Hepatic stellate cell (primary cell): ENCODE results near the gene ICAM2.
"Not testable (repeated sequence)": the region's sequence is repeated elsewhere in the genome, so short reads cannot be mapped to it uniquely, and the experiment has no call there.

Experiments used
- DNase-seq: peaks from one replicate; pipeline ENCODE4 v3.0.0; 2011; ENCODE audit warnings: low spot score

Gene ICAM2

GRCh38 chr17:64009571-64010402 is 10.6 kb downstream of the ICAM2 start:
- DNase-seq, result no peak

- no peak for DNase-seq
Observed at GRCh38 chr17:64008830-64009229, 11.6 kb downstream of the ICAM2 start.

DNA sequence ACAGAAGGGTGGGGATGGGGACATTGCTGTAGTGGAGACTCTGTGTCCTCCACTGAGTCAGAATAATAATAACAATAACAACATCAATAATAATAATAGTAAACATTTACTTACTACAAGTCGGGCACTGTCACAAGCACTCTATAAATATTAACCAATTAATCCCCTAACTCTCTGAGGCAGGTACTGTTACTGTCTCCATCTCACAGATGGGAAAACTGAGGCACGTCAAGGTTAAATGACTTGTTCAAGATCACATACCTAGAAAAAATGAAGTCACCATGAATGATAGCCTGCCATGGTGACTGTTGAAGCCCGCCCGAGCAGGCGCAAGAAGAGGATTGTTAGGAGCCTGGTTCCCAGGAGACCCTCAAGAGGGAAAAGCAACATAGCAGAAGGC is 12.1 kb downstream of the ICAM2 start:
- no peak for DNase-seq

DNA sequence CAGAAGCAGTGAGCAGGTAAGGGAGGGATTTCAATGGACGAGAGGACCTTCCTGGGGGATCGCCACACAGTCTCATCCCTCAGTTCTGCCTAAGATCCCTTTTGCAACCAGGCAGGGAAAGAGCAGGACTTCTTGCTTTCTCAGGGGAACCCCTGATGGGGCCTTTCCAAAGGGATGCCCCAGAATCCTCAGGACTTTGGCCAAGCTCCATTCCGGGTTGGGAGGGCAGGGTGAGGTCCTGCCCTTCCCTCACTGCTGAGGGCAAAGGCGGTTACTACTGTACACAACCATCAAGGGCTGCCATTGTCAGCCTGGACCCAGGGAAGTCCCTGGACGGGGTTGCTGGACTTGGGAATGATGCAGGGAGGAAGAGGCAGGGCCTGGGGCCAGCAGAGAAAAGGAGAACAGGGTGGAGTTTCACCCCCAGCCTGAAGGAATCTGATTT is 12.6 kb downstream of the ICAM2 start:
- no peak for DNase-seq

GRCh38 chr17:64007089-64007837 is 13.2 kb downstream of the ICAM2 start:
- not testable (repeated sequence) for DNase-seq

- DNase-seq, result peak; percentile 88
Observed at GRCh38 chr17:64006361-64007088, 13.9 kb downstream of the ICAM2 start.

- no peak for DNase-seq
Observed at GRCh38 chr17:64005734-64006167, 14.7 kb downstream of the ICAM2 start.

DNA sequence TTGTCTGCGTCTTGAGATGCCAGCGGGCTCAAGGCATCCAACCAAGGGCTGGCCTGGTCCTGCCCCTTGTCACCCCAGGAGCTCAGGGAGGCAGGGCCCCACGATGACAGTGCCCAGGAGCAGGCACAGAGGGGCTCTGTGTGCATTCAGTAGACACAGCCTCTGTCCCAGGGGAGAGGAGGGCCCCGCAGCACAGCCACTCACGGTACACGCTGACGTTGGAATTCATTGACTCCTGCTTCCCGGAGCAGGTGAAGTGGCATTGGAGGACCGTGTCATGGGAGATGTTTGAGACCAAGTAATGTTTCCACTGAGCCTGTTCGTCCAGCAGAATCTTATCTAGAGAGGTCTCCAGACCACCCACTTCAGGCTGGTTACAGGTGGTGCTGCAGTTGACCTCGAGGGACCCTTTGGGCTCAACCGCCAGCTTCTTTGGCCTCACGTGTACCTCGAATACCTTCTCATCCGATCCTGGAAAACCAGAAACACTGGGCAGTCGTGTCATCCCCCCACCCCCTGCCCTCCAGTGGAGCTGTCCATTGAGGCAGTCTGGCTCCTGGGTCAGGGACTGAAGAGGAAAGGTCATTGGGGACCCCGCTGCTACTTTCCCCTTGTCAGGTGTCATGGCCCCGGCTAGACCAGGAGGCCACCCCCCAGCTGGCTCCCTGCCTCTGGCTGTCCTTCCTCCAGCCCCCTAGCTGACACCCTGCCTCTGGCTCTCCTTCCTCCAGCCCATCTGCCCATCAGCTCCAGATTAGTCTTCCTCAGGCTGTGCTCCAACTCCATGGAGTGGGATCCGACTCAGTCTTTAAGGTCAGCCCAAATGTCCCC is 15.3 kb downstream of the ICAM2 start:
- DNase-seq, result no peak

- DNase-seq, result no peak
Observed at GRCh38 chr17:64004218-64004770, 16.1 kb downstream of the ICAM2 start.

DNA sequence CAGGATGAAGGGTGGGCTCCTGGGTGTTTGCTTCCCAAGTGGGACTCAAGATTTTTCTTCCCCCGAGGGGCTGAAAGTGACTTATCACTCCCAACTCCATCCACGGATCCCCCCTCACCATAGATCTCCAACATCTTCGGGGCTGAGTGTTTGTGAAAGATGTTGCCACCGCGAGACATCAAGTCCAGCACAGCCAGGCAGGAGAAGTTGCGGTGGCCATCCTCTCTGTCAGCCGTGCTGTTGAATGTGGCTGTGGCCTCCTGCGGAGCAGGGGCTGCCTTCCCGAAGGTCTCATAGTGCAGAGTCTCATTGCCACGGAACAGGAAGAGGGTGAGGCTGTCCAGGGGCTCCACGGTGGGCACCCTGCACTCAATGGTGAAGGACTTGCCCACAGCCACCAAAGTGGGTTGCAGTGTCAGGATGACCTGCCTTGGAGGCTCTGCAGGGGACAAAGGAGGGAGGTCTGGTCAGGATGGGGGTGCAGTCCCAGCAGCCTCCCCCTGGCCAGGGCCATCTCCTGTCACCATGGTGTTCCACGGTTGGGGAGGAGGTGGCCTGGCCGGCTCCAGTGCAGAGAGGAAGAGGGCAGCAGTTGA is 16.8 kb downstream of the ICAM2 start:
- no peak for DNase-seq

- DNase-seq, result no peak
Observed at GRCh38 chr17:64002658-64003525, 17.5 kb downstream of the ICAM2 start.

- no peak for DNase-seq
Observed at GRCh38 chr17:64001763-64002529, 18.5 kb downstream of the ICAM2 start.

- DNase-seq, result no peak
Observed at GRCh38 chr17:64001091-64001579, 19.3 kb downstream of the ICAM2 start.

- DNase-seq, result no peak
Observed at GRCh38 chr17:63999680-64000531, 20.5 kb downstream of the ICAM2 start.

GRCh38 chr17:63998721-63999679 is 21.4 kb downstream of the ICAM2 start:
- DNase-seq, result no peak

- peak; percentile 93 for DNase-seq
Observed at GRCh38 chr17:63998050-63998720, 22.2 kb downstream of the ICAM2 start, which contains the start of gene PRR29. PRR29 (plus strand) TSS chr17:63998351; CDS start chr17:63998365, 14 bp downstream.
